HUES48 (cell line): Measurements from ENCODE around the gene TMEM204.

ENCODE experiments used
- H3K27ac ChIP-seq: one replicate; pipeline ENCODE4 v1.7.0; 2013; ENCODE audit warnings: low read depth, low read length, inconsistent platforms
- H3K27me3 ChIP-seq: 2 replicates; pipeline ENCODE4 v1.6.1; 2013; ENCODE audit warnings: mild to moderate bottlenecking, low read length; ENCODE audit not compliant: control insufficient read depth, insufficient read depth
- H3K36me3 ChIP-seq: 2 replicates; pipeline ENCODE4 v1.6.1; 2013; ENCODE audit warnings: low read length; ENCODE audit not compliant: control insufficient read depth, insufficient read depth
- H3K4me1 ChIP-seq: 2 replicates; pipeline ENCODE4 v1.6.1; 2013; ENCODE audit warnings: mild to moderate bottlenecking, low read length; ENCODE audit not compliant: control insufficient read depth, insufficient read depth
- H3K4me3 ChIP-seq: 2 replicates; pipeline ENCODE4 v1.5.1; 2013; ENCODE audit warnings: mild to moderate bottlenecking, low read depth, low read length
- H3K9ac ChIP-seq: 2 replicates; pipeline ENCODE4 v1.6.1; 2013; ENCODE audit warnings: mild to moderate bottlenecking, low read depth, low read length, moderate library complexity
- H3K9me3 ChIP-seq: 2 replicates; pipeline ENCODE4 v1.6.1; 2013; ENCODE audit warnings: low read length; ENCODE audit not compliant: control insufficient read depth, insufficient read depth

Gene TMEM204

DNA sequence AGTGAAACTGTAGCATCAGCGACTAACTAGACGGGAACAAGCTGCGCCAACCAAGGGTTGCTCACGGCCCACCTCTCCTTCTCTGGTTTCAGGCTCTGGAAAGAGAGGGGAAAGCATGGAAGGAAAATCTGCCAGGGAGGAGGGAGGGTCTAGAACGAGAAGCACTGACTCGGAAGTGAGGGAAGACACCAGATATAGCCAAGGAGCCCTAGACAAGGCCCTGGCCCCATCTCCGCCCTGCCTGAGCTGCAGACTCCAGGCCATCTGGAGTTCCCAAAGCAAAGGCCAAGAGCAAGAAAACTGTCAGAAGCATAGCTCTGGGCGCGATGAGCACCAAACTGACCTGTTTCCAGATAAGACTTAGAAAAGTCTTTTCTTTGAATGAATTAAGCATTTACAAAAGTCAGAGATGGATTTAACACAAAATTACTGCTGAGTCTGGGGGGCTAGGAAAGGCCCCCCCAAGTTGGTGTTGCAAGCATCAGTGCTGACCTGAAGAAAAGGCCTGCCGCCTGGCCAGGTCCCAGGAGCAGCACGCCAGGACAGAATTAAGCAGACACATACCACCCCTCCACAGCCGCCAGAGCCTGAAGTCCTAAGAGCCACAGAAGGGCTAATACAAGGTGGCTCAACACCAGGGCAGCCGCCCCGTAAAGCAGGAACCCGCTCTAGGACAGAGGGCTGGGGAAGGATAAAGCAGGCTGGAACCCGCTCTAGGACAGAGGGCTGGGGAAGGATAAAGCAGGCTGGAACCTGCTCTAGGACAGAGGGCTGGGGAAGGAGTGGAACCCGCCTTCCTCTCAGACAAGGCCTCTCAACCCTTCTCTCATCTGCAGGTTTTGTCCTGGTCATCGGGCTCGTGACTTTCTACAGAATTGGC lies 20.7 kb downstream of the TMEM204 start:
- Histone ChIP-seq H3K9ac (no peak overlapping the region), H3K27me3 (no peaks in the 10 kb centered on the region), H3K4me3 (no peak overlapping the region), H3K27ac (no peak overlapping the region), H3K36me3 (peaks cover 22% of the 10 kb centered on the region), H3K9me3 (no peaks in the 10 kb centered on the region), H3K4me1 (no peaks in the 10 kb centered on the region)

DNA sequence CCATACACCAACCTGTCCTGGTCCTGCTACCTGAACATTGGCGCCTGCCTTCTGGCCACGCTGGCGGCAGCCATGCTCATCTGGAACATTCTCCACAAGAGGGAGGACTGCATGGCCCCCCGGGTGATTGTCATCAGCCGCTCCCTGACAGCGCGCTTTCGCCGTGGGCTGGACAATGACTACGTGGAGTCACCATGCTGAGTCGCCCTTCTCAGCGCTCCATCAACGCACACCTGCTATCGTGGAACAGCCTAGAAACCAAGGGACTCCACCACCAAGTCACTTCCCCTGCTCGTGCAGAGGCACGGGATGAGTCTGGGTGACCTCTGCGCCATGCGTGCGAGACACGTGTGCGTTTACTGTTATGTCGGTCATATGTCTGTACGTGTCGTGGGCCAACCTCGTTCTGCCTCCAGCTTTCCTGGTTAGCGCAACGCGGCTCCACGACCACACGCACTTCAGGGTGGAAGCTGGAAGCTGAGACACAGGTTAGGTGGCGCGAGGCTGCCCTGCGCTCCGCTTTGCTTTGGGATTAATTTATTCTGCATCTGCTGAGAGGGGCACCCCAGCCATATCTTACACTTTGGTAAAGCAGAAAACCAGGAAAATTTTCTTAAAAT lies 21.5 kb downstream of the TMEM204 start:
- Histone ChIP-seq H3K9ac (no peak overlapping the region), H3K27me3 (no peaks in the 10 kb centered on the region), H3K36me3 (peaks cover 29% of the 10 kb centered on the region), H3K9me3 (no peaks in the 10 kb centered on the region), H3K4me1 (no peaks in the 10 kb centered on the region), H3K27ac (no peak overlapping the region), H3K4me3 (no peak overlapping the region)

DNA sequence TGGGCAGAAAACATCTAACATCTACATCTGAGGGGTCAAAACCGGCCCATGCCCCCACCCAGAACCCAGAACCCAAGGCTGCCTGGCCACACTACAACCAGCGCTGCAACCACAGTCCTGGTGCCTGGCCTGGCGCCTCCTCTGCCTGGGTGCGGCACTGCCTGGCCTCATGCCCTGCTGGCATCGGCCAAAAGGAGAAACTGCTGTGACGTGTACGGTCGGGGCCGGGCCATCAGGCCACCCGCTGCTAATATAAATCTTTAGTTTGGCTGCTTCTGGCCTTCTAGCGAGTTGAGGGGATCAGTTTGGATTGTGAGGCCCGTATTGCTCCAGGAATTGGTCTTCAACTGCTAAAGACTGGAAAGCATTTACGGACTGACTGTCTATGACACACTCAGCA lies 22.8 kb downstream of the TMEM204 start:
- Histone ChIP-seq H3K9ac (no peak overlapping the region), H3K27me3 (no peaks in the 10 kb centered on the region), H3K27ac (no peak overlapping the region), H3K9me3 (no peaks in the 10 kb centered on the region), H3K4me1 (no peaks in the 10 kb centered on the region), H3K36me3 (peaks cover 40% of the 10 kb centered on the region), H3K4me3 (no peak overlapping the region)

DNA sequence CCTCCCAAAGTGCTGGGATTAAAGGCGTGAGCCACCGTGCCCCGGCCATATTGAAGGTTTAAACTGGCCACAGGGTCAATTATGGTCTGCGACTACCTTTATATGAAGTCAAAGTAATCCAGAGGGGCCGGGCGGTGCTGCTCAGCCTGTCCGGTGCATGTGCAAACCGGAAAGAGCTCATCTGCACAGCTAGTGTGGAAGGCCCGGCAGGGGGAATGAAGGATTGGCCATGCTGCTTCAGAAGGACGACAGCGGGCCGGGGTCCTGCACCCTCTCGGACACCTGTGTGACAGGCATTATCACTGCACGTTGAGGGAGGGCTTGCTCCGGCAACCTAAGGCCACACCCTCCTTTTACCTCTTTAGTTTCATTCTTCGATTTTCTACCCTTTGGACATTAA lies 23.6 kb downstream of the TMEM204 start:
- peaks cover 48% of the 10 kb centered on the region for H3K36me3 ChIP-seq

DNA sequence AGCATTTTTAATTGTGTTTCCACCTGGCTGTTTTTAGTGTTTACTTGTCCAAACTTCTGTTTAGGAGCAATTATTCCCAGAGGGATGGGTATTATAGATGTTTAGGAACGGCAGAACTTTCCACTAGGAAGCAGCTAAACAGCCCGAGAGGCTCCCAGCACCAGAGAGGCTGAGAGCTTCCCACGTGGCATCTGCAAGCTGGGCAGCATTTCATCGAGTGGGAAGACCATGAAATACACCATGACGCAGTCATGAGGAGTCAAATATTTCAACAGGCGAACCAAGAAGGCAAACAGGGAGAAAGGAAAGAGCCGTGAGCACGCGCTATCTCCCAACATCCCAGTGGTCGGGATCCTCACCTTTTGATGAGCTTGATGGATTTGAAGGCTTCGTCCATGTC lies 24.1 kb downstream of the TMEM204 start:
- H3K27ac ChIP-seq: no peak overlapping the region
- no peaks in the 10 kb centered on the region for H3K4me1 ChIP-seq
- no peaks in the 10 kb centered on the region for H3K27me3 ChIP-seq
- H3K9ac ChIP-seq: no peak overlapping the region
- H3K4me3 ChIP-seq: no peak overlapping the region
- H3K36me3 ChIP-seq: peaks cover 50% of the 10 kb centered on the region
- no peaks in the 10 kb centered on the region for H3K9me3 ChIP-seq

More for the DNA sequence above, 23.6 kb downstream of the TMEM204 start:
- Histone ChIP-seq H3K9me3 (no peaks in the 10 kb centered on the region), H3K4me1 (no peaks in the 10 kb centered on the region), H3K27me3 (no peaks in the 10 kb centered on the region), H3K9ac (no peak overlapping the region), H3K4me3 (no peak overlapping the region), H3K27ac (no peak overlapping the region)

DNA sequence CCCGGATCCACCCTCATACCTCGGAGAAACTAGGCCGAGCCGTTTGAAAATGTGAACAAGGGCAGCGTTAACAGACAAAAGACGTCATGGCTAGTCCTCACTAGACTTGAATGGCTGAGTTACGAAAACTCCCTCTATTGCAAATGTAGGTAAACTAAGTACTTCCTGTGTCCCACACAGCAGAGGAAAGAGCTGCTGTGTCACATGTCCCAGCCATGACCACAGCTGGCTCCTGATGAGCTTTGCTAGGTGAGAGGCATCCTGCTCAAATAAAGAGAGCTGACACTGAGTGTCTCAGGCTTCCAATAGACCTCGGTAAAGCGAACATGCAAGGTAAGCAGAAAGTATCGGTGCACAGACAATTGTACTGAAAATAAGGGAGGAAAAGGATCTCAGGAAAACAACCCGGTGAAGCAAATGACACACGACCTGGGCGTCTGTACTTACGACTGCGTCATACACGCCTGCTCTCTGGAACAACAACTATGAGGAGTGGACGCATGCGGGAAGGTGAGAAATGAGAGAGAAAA lies 26.0 kb downstream of the TMEM204 start:
- Histone ChIP-seq H3K4me1 (no peaks in the 10 kb centered on the region), H3K27me3 (no peaks in the 10 kb centered on the region), H3K36me3 (peaks cover 49% of the 10 kb centered on the region)

DNA sequence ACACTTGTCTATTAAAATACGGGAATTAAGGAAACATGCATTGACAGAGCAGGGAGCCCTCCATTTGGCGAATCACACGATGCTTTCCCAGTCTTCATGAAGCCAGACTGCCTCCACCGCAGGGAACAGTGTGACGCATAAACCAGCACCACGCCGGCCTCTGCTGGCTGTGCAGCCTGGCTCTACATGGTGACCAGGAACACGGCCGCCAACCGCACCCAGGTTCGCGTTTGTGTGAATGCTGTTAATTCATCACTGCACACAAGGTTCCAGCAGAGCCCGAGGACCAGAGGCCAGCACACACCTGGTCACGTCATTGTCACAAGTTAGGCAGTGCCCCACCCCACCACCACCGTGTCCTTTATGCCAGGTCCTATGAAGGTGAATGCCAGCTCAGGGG lies 26.7 kb downstream of the TMEM204 start:
- Histone ChIP-seq H3K36me3 (peaks cover 43% of the 10 kb centered on the region), H3K4me3 (no peak overlapping the region), H3K9me3 (no peaks in the 10 kb centered on the region), H3K9ac (no peak overlapping the region), H3K27ac (no peak overlapping the region), H3K4me1 (no peaks in the 10 kb centered on the region), H3K27me3 (no peaks in the 10 kb centered on the region)

More for the DNA sequence above, 26.0 kb downstream of the TMEM204 start:
- no peak overlapping the region for H3K4me3 ChIP-seq
- H3K27ac ChIP-seq: no peak overlapping the region
- no peaks in the 10 kb centered on the region for H3K9me3 ChIP-seq
- no peak overlapping the region for H3K9ac ChIP-seq

DNA sequence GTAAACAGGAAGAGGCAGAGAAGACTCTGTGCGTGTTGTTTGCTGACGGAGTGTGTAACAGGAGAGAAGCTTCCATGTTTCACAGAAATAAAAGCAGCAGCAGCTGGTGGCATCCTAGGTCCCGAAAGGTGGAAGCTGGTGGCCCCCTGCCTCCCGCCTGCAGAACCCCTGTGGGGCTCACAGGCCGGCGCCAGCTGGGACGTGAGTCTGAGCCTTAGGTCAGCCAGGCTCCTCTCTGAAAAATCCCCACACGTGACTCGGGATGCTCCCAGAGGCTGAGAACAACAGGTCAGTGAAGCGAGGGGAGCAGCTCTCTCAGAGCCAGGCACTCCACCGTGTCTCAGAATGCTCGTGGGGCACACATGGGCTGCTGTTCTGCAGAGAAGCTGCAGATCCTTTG lies 27.4 kb downstream of the TMEM204 start:
- Histone ChIP-seq H3K36me3 (peaks cover 41% of the 10 kb centered on the region), H3K9me3 (no peaks in the 10 kb centered on the region), H3K9ac (no peak overlapping the region)

DNA sequence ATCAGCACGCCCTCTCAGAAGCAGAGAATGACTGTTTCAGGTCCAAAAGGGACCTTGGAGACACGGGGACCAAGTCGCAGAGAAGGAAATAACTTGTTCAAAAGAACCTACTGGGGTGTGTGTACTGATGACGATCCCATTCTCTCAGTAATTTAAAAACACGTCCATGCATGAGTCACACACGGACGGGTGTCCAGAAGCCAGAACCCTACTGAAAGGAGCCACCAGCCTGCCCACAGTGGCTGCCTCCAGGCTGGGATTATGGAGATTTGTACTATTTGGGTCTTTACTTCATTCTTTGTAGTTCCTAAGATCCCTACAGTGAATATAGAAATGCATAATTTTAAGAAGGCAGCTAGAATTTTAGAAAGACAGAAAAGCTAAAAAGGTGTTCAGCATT lies 27.8 kb downstream of the TMEM204 start:
- H3K27ac ChIP-seq: no peak overlapping the region
- H3K4me1 ChIP-seq: no peaks in the 10 kb centered on the region
- H3K9me3 ChIP-seq: no peaks in the 10 kb centered on the region

More for the DNA sequence above, 27.4 kb downstream of the TMEM204 start:
- H3K4me1 ChIP-seq: no peaks in the 10 kb centered on the region
- H3K27ac ChIP-seq: no peak overlapping the region
- no peaks in the 10 kb centered on the region for H3K27me3 ChIP-seq
- no peak overlapping the region for H3K4me3 ChIP-seq

DNA sequence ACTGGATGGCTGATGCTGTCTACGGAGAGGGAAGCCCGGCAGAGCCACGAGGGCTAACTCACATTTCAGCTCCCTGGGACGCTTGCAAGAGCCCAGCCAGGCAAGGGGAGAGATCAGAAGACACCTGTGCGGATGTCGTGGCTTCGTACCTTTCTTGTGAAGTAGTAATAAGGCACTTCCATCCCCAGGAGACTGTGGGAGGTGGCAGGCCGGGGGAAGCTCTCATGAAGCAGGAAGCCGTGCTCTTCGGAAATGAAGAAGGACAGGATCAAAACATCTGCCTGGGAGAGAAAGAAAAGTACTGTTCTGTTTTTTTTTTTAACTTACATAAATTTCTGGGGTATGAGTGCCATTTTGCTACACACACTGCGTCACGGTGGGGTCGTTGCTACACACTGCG lies 28.4 kb downstream of the TMEM204 start:
- no peak overlapping the region for H3K4me3 ChIP-seq
- H3K27ac ChIP-seq: no peak overlapping the region
- no peaks in the 10 kb centered on the region for H3K4me1 ChIP-seq
- H3K9ac ChIP-seq: no peak overlapping the region
- peaks cover 44% of the 10 kb centered on the region for H3K36me3 ChIP-seq
- no peaks in the 10 kb centered on the region for H3K9me3 ChIP-seq
- H3K27me3 ChIP-seq: no peaks in the 10 kb centered on the region

More for the DNA sequence above, 27.8 kb downstream of the TMEM204 start:
- no peak overlapping the region for H3K4me3 ChIP-seq
- H3K27me3 ChIP-seq: no peaks in the 10 kb centered on the region
- H3K9ac ChIP-seq: no peak overlapping the region
- peaks cover 44% of the 10 kb centered on the region for H3K36me3 ChIP-seq

DNA sequence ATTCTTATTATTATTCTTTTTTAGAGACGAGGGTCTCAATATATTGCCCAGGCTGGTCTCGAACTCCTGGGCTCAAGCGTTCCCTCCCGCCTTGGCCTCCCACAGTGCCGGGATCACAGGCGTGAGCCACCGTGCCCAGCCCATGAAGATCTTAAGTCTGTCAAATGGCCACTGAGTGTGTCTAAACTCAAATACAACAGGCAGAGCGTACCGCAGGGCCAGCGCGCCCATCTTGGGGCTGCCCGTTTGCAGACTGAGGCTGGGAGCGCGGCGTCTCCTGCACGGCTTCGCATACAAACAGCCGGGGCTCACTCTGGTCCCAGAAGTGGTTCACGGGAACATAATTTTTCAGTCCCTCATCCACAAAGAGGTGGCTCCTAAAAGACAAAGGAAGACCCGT lies 30.3 kb downstream of the TMEM204 start:
- Histone ChIP-seq H3K27ac (no peak overlapping the region), H3K4me1 (no peaks in the 10 kb centered on the region), H3K9ac (no peak overlapping the region), H3K4me3 (no peak overlapping the region), H3K9me3 (no peaks in the 10 kb centered on the region), H3K27me3 (no peaks in the 10 kb centered on the region), H3K36me3 (peaks cover 34% of the 10 kb centered on the region)
